ENCODE data around the gene PIK3C2G. TPM values are rescaled to one million over a fixed set of nuclear protein-coding genes. Genes with fewer than 3 reads are reported as not detected.

PIK3C2G gene
- total and polyA plus RNA-seq, 10 of the 15 experiments (the other 5 are each of a cell fraction or from before 2014, with no cell fraction given) = not detected

DNA sequence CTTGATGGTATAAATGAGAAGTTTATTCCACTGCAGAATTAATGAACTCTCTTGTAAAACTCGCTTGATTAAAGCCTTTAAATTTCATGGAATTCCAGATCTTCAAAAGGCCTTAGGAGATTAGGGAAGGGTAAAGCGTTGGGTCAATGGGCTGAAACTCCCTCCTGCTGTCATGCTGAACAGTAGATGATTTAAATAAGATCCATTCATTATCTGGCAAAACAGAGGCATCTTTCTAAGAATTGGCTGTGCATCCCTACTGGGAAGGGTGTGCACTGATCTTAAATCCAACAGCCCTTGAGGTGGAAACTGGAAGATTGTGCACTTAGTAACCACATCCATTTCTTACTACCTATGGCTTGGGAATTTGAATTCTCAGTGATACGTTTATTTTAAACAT lies 420.5 kb downstream of the PIK3C2G start (continued):
- TF ChIP-seq, protein P1, sequence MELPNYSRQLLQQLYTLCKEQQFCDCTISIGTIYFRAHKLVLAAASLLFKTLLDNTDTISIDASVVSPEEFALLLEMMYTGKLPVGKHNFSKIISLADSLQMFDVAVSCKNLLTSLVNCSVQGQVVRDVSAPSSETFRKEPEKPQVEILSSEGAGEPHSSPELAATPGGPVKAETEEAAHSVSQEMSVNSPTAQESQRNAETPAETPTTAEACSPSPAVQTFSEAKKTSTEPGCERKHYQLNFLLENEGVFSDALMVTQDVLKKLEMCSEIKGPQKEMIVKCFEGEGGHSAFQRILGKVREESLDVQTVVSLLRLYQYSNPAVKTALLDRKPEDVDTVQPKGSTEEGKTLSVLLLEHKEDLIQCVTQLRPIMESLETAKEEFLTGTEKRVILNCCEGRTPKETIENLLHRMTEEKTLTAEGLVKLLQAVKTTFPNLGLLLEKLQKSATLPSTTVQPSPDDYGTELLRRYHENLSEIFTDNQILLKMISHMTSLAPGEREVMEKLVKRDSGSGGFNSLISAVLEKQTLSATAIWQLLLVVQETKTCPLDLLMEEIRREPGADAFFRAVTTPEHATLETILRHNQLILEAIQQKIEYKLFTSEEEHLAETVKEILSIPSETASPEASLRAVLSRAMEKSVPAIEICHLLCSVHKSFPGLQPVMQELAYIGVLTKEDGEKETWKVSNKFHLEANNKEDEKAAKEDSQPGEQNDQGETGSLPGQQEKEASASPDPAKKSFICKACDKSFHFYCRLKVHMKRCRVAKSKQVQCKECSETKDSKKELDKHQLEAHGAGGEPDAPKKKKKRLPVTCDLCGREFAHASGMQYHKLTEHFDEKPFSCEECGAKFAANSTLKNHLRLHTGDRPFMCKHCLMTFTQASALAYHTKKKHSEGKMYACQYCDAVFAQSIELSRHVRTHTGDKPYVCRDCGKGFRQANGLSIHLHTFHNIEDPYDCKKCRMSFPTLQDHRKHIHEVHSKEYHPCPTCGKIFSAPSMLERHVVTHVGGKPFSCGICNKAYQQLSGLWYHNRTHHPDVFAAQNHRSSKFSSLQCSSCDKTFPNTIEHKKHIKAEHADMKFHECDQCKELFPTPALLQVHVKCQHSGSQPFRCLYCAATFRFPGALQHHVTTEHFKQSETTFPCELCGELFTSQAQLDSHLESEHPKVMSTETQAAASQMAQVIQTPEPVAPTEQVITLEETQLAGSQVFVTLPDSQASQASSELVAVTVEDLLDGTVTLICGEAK (IDR thresholded peaks at IDR 0.05; ENCODE audit: borderline replicate concordance) = no peak
- TF ChIP-seq MEF2B (IDR thresholded peaks at IDR 0.05; ENCODE audit: partially characterized antibody, poor library complexity, severe bottlenecking) (no peak), FOS (IDR thresholded peaks at IDR 0.05; ENCODE audit: borderline replicate concordance, extremely low read depth, insufficient read length) (no peak), RELA (IDR thresholded peaks at IDR 0.05; ENCODE audit: borderline replicate concordance, partially characterized antibody) (no peak)

DNA sequence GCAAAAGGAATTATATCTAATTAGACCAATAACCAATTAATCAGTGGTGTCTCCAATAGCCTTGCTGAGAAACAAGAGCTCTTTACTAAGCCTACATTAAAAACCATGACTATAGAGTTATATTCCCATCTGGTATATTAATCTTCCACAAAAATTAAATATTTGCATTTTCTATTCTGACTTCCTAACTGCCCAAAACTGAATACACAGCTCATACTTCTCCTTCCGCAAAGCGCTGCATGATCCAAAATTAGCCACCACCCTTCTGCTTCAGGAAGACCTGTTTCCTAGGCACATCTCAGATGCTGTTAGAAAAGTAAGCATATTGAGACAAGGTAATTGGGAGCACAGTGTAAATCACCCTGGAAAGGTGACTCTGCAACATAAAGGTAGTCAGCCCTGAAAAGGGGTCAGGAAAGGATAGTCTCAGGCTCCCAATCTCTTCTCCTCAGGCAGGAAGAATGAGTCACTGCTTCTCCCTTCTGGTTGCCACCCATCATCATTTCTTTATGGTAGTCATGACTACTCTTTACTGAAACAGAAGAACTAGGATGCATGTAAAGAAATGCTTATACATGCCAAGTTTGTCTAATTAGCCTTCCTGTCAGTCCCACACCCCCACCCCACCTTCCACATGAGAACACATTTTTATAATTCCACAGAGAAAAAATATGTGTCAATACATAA lies 422.2 kb downstream of the PIK3C2G start:
- Histone ChIP-seq H3K4me1 (ENCODE audit: control insufficient read depth, insufficient read depth, low read length) (no peaks in the 10 kb centered on the region), H3K4me3 (no peak overlapping the region), H4K20me1 (ENCODE audit: control insufficient read depth, insufficient read depth) (no peaks in the 10 kb centered on the region), H3K4me2 (ENCODE audit: control insufficient read depth, insufficient read depth) (no peak overlapping the region), H3K36me3 (ENCODE audit: control insufficient read depth in 2 of 2, insufficient read depth in 2 of 2, low read length in 1 of 2) (no peaks in the 10 kb centered on the region), H3K9me3 (replicated peaks; ENCODE audit: control insufficient read depth, insufficient read depth, low read length) (no peaks in the 10 kb centered on the region), H2AFZ (ENCODE audit: control insufficient read depth, low read depth, low read length) (no peak overlapping the region), H3K27ac (ENCODE audit: control insufficient read depth, insufficient read depth) (no peak overlapping the region), H3K79me2 (ENCODE audit: control insufficient read depth, insufficient read depth, low read length) (no peaks in the 10 kb centered on the region), H3K27me3 (replicated peaks in 1 of 2; ENCODE audit: control insufficient read depth in 2 of 2, insufficient read depth in 2 of 2, low read length in 1 of 2) (no peaks in the 10 kb centered on the region), H3K9ac (ENCODE audit: control insufficient read depth, insufficient read depth, low read length) (no peak overlapping the region)
- POLR2A ChIA-PET = no interaction called here
- BruUV-seq (replicated peaks) = no TSS peak
- intact Hi-C loops (cut with micrococcal nuclease; ENCODE audit: unreplicated experiment) = no loop called here
- DNase-seq (ENCODE audit: low read depth, low spot score) (no peak), FAIRE-seq (no peak), ATAC-seq (no peak)
- WGBS (ENCODE audit: insufficient coverage, insufficient replicate concordance, low lambda C conversion rate, missing lambda C conversion rate) = 73% methylated on average over 2 of the region's 2 CpGs
- in situ Hi-C loops (cut with MboI) = no loop called here
- CTCF ChIA-PET = no interaction called here
- TF ChIP-seq RB1 (IDR thresholded peaks at IDR 0.05; ENCODE audit: borderline replicate concordance) (no peak), SP1 (IDR thresholded peaks at IDR 0.05; ENCODE audit: low read depth, low read length) (no peak), STAT3 (IDR thresholded peaks at IDR 0.05; ENCODE audit: low read depth, low read length) (no peak), CREB1 (IDR thresholded peaks at IDR 0.05; ENCODE audit: low read depth) (no peak), POU2F2 (IDR thresholded peaks at IDR 0.05; ENCODE audit: borderline replicate concordance, low read depth, low read length) (no peak), ZZZ3 (IDR thresholded peaks at IDR 0.05; ENCODE audit: control insufficient read depth, insufficient read length, low read depth) (no peak), REST (IDR thresholded peaks at IDR 0.05; ENCODE audit: low read depth, low read length) (no peak), HSF1 (IDR thresholded peaks at IDR 0.05; ENCODE audit: low read depth, low read length) (no peak), FOS (IDR thresholded peaks at IDR 0.05; ENCODE audit: borderline replicate concordance, extremely low read depth, insufficient read length) (no peak)
- RAD21 ChIA-PET (ENCODE audit: unreplicated experiment) = no interaction called here
- SMC1A ChIA-PET (ENCODE audit: uncharacterized antibody, unreplicated experiment) = no interaction called here

All from GM12878 (cell line).